K562 (cell line): ENCODE data around the gene OCA2. TPM values are rescaled to one million over a fixed set of nuclear protein-coding genes. Genes with fewer than 3 reads are reported as not detected.

ENCODE experiments used
- ARNT ChIP-seq, 2 experiments: fragments of 450-650 bp; IDR thresholded peaks; 2 replicates each; pipeline ENCODE4 v1.6.1; 2016; ENCODE audit warnings: mild to moderate bottlenecking in 1 of 2
- CBFA2T2 ChIP-seq: fragments of 450-650 bp; conservative IDR thresholded peaks from 2 replicates; pipeline ENCODE4 v1.6.1; 2017; ENCODE audit warnings: mild to moderate bottlenecking
- DEAF1 ChIP-seq: fragments of 450-650 bp; formaldehyde crosslinking; IDR thresholded peaks from 2 replicates; pipeline ENCODE4 v1.4.0; 2020; ENCODE audit warnings: mild to moderate bottlenecking, moderate library complexity
- MECOM ChIP-seq: fragments of 250-450 bp; sonication (Bioruptor Pico); IDR thresholded peaks from 2 replicates; pipeline ENCODE4 v1.8.0; 2022; ENCODE audit warnings: inconsistent platforms
- RHOXF2B ChIP-seq: fragments of 250-450 bp; sonication (Bioruptor Pico); conservative IDR thresholded peaks from 2 replicates; pipeline ENCODE4 v1.5.1; 2021
- TEAD4 ChIP-seq, 2 experiments: sonication (generic) in 1 of 2; formaldehyde crosslinking in 1 of 2; IDR thresholded peaks; 2 replicates each; pipeline versions ENCODE4 v1.6.1 to v1.8.0; 2012 to 2022; ENCODE audit warnings: borderline replicate concordance in 1 of 2, inconsistent platforms in 1 of 2, low read length in 1 of 2, mild to moderate bottlenecking in 1 of 2, missing genetic modification reagents in 1 of 2
- polyA plus RNA-seq, 8 experiments: library from polyadenylated mRNA; depleted of rRNA in 4 of 8; stranded (reverse) in 5 of 8; unstranded in 3 of 8; fragments of >200 nt; fragmentation: Nextera tagmentation in 2 of 8; fragmentation: Illumina TruSeq in 1 of 8; extraction: Ambion mirVana in 2 of 8; extraction: Trizol in 1 of 8; gene quantifications; 2 replicates each; pipeline versions ENCODE4 v1.2.1 to v1.2.3, GENCODE V29; 2011 to 2014; ENCODE audit warnings: inconsistent platforms in 1 of 8, missing spikeins in 1 of 8
- total RNA-seq, 7 experiments: library from RNA; depleted of rRNA in 6 of 7; stranded (reverse); fragments of >200 nt in 6 of 7; fragmentation: Illumina TruSeq in 2 of 7; extraction: Trizol in 2 of 7; gene quantifications; 2 replicates each; pipeline versions ENCODE4 v1.2.1 to v1.2.3, GENCODE V29; 2011 to 2021; ENCODE audit warnings: low replicate concordance in 1 of 7
- TF ChIP-seq, protein P1 (sequence below): fragments of 200-600 bp; sonication (generic); IDR thresholded peaks from one replicate; pipeline ENCODE4 v1.6.1; 2012; ENCODE audit warnings: mild to moderate bottlenecking, low read depth, low read length, inconsistent platforms

Gene OCA2
- total and polyA plus RNA-seq, 9 of the 15 experiments (the other 6 are each of a cell fraction or from before 2014, with no cell fraction given) = 0.07 to 0.59 (median 0.17) TPM; not detected in 1

DNA sequence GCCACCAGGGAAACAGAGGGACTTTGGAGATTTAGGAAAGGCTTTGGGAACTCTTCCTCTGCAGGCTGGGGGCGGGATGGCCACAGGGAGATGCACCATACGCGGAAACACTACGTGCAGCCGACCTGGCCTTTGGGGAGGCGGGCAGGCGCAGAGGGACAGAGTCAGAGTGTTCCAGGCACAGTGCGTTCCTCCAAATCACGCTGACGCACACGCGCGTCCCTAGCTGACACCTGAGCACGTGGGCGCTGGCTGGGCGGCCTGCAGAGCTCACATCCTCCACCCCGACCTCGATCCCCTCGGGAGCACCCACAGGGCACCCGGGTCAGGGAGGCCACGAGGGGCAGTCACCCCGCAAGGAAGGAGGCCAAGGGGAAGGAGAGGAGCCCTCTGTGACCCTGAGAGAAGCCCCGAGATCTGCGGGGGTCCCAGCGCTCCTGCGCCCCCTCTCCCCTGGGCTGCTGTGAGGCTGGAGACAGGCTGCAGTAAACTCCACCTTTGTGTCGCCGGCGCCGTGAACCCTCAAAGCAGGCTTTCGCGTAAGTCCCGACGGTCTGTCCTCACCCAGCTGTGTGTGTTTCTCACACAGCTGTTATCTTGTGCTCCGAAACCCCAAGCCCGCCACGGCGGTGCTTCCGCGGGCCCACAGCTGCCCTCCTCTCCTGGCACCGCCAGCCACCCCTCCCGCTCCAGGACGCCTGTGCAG, 196.3 kb downstream of the OCA2 start (continued):
- TF ChIP-seq DEAF1 (no peak), MECOM (no peak), TEAD4 (IDR thresholded peaks at IDR 0.05; ENCODE audit: low read length) (no peak), TEAD4 (CRISPR knock-in tag; IDR thresholded peaks at IDR 0.05; ENCODE audit: borderline replicate concordance) (no peak), ARNT (IDR thresholded peaks at IDR 0.05) (no peak), CBFA2T2 (no peak), RHOXF2B (CRISPR knock-in tag) (no peak)
- TF ChIP-seq, protein P1, sequence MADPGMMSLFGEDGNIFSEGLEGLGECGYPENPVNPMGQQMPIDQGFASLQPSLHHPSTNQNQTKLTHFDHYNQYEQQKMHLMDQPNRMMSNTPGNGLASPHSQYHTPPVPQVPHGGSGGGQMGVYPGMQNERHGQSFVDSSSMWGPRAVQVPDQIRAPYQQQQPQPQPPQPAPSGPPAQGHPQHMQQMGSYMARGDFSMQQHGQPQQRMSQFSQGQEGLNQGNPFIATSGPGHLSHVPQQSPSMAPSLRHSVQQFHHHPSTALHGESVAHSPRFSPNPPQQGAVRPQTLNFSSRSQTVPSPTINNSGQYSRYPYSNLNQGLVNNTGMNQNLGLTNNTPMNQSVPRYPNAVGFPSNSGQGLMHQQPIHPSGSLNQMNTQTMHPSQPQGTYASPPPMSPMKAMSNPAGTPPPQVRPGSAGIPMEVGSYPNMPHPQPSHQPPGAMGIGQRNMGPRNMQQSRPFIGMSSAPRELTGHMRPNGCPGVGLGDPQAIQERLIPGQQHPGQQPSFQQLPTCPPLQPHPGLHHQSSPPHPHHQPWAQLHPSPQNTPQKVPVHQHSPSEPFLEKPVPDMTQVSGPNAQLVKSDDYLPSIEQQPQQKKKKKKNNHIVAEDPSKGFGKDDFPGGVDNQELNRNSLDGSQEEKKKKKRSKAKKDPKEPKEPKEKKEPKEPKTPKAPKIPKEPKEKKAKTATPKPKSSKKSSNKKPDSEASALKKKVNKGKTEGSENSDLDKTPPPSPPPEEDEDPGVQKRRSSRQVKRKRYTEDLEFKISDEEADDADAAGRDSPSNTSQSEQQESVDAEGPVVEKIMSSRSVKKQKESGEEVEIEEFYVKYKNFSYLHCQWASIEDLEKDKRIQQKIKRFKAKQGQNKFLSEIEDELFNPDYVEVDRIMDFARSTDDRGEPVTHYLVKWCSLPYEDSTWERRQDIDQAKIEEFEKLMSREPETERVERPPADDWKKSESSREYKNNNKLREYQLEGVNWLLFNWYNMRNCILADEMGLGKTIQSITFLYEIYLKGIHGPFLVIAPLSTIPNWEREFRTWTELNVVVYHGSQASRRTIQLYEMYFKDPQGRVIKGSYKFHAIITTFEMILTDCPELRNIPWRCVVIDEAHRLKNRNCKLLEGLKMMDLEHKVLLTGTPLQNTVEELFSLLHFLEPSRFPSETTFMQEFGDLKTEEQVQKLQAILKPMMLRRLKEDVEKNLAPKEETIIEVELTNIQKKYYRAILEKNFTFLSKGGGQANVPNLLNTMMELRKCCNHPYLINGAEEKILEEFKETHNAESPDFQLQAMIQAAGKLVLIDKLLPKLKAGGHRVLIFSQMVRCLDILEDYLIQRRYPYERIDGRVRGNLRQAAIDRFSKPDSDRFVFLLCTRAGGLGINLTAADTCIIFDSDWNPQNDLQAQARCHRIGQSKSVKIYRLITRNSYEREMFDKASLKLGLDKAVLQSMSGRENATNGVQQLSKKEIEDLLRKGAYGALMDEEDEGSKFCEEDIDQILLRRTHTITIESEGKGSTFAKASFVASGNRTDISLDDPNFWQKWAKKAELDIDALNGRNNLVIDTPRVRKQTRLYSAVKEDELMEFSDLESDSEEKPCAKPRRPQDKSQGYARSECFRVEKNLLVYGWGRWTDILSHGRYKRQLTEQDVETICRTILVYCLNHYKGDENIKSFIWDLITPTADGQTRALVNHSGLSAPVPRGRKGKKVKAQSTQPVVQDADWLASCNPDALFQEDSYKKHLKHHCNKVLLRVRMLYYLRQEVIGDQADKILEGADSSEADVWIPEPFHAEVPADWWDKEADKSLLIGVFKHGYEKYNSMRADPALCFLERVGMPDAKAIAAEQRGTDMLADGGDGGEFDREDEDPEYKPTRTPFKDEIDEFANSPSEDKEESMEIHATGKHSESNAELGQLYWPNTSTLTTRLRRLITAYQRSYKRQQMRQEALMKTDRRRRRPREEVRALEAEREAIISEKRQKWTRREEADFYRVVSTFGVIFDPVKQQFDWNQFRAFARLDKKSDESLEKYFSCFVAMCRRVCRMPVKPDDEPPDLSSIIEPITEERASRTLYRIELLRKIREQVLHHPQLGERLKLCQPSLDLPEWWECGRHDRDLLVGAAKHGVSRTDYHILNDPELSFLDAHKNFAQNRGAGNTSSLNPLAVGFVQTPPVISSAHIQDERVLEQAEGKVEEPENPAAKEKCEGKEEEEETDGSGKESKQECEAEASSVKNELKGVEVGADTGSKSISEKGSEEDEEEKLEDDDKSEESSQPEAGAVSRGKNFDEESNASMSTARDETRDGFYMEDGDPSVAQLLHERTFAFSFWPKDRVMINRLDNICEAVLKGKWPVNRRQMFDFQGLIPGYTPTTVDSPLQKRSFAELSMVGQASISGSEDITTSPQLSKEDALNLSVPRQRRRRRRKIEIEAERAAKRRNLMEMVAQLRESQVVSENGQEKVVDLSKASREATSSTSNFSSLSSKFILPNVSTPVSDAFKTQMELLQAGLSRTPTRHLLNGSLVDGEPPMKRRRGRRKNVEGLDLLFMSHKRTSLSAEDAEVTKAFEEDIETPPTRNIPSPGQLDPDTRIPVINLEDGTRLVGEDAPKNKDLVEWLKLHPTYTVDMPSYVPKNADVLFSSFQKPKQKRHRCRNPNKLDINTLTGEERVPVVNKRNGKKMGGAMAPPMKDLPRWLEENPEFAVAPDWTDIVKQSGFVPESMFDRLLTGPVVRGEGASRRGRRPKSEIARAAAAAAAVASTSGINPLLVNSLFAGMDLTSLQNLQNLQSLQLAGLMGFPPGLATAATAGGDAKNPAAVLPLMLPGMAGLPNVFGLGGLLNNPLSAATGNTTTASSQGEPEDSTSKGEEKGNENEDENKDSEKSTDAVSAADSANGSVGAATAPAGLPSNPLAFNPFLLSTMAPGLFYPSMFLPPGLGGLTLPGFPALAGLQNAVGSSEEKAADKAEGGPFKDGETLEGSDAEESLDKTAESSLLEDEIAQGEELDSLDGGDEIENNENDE = no peak
